HEK293 (cell line): ENCODE data around the gene GFM2.

Experiments used
- CTCF ChIA-PET: fragments of 350-600 bp; formaldehyde crosslinking; extraction: SDS; loops from one replicate; lab custom pipeline; 2021; ENCODE audit warnings: antibody characterized with exemption; lab: Yijun Ruan, JAX
- POLR2A ChIA-PET: fragments of 300-600 bp; formaldehyde crosslinking; extraction: SDS; loops from one replicate; lab custom pipeline; 2020; ENCODE audit warnings: antibody characterized with exemption, inconsistent platforms; lab: Yijun Ruan, JAX
- H3K27ac ChIP-seq: fragments of 200-500 bp; sonication (Bioruptor generic); 2 replicates; pipeline ENCODE4 v1.5.1; 2014; ENCODE audit warnings: low read depth, low read length, control low read depth, inconsistent platforms; ENCODE audit errors: extremely low read depth
- H3K36me3 ChIP-seq, 2 experiments: fragments of 200-500 bp in 1 of 2; sonication (Bioruptor generic) in 1 of 2; 1 replicate in 1 of 2; 2 replicates in 1 of 2; pipeline ENCODE4 v1.5.1; 2014 to 2017; ENCODE audit warnings: inconsistent platforms in 2 of 2, low read length in 2 of 2; ENCODE audit not compliant: control insufficient read depth in 2 of 2, insufficient read depth in 1 of 2
- H3K4me1 ChIP-seq: fragments of 200-500 bp; sonication (Bioruptor generic); 2 replicates; pipeline ENCODE4 v1.5.1; 2014; ENCODE audit warnings: mild to moderate bottlenecking, low read length, inconsistent platforms; ENCODE audit not compliant: control insufficient read depth, insufficient read depth
- H3K4me3 ChIP-seq: 2 replicates; pipeline ENCODE4 v1.5.1; 2011; ENCODE audit warnings: low read depth, mild to moderate bottlenecking, control low read depth, low read length, moderate library complexity
- H3K9me3 ChIP-seq: fragments of 200-500 bp; sonication (Bioruptor generic); 2 replicates; pipeline ENCODE4 v1.5.1; 2014; ENCODE audit warnings: low read depth, low read length, inconsistent platforms; ENCODE audit not compliant: control insufficient read depth, insufficient read depth
- CTCF ChIP-seq: fragments of 450-650 bp; formaldehyde crosslinking; IDR thresholded peaks from 2 replicates; pipeline ENCODE4 v1.5.1; 2016; ENCODE audit warnings: missing biosample characterization, missing genetic modification characterization
- OSR2 ChIP-seq: fragments of 450-650 bp; formaldehyde crosslinking; IDR thresholded peaks from 2 replicates; pipeline ENCODE4 v1.5.1; 2016; ENCODE audit warnings: missing biosample characterization, missing genetic modification characterization
- PATZ1 ChIP-seq: fragments of 450-650 bp; formaldehyde crosslinking; IDR thresholded peaks from 2 replicates; pipeline ENCODE4 v1.5.1; 2016; ENCODE audit warnings: missing biosample characterization, missing genetic modification characterization
- PBX3 ChIP-seq: sonication (generic); formaldehyde crosslinking; IDR thresholded peaks from 2 replicates; pipeline ENCODE4 v1.8.1; 2022; ENCODE audit warnings: mild to moderate bottlenecking, moderate library complexity, missing genetic modification reagents
- SP7 ChIP-seq: fragments of 450-650 bp; formaldehyde crosslinking; IDR thresholded peaks from 2 replicates; pipeline ENCODE4 v1.5.1; 2016; ENCODE audit warnings: missing biosample characterization, missing genetic modification characterization
- ZBTB44 ChIP-seq: fragments of 450-650 bp; IDR thresholded peaks from 2 replicates; pipeline ENCODE4 v1.5.1; 2018; ENCODE audit warnings: missing biosample characterization, mild to moderate bottlenecking, missing genetic modification characterization
- ZNF146 ChIP-seq: fragments of 450-650 bp; formaldehyde crosslinking; IDR thresholded peaks from 2 replicates; pipeline ENCODE4 v1.5.1; 2016; ENCODE audit warnings: missing biosample characterization, missing genetic modification characterization
- ZNF274 ChIP-seq, 2 experiments: fragments of 200-500 bp in 1 of 2; fragments of 450-650 bp in 1 of 2; sonication (Bioruptor generic) in 1 of 2; formaldehyde crosslinking in 1 of 2; IDR thresholded peaks; 2 replicates each; pipeline versions ENCODE4 v1.5.1 to v1.6.1; 2014 to 2016; ENCODE audit warnings: borderline replicate concordance in 1 of 2, inconsistent platforms in 1 of 2, low read length in 1 of 2, missing biosample characterization in 1 of 2, missing genetic modification characterization in 1 of 2
- ZNF404 ChIP-seq: fragments of 450-650 bp; formaldehyde crosslinking; IDR thresholded peaks from 2 replicates; pipeline ENCODE4 v1.5.1; 2017; ENCODE audit warnings: missing biosample characterization, missing genetic modification characterization
- ZNF423 ChIP-seq: fragments of 450-650 bp; formaldehyde crosslinking; IDR thresholded peaks from 2 replicates; pipeline ENCODE4 v1.5.1; 2016; ENCODE audit warnings: missing biosample characterization, missing genetic modification characterization
- ZNF473 ChIP-seq: fragments of 450-650 bp; formaldehyde crosslinking; IDR thresholded peaks from 2 replicates; pipeline ENCODE4 v1.5.1; 2017; ENCODE audit warnings: missing biosample characterization, missing genetic modification characterization
- ZNF48 ChIP-seq: fragments of 450-650 bp; formaldehyde crosslinking; IDR thresholded peaks from 2 replicates; pipeline ENCODE4 v1.5.1; 2016; ENCODE audit warnings: missing biosample characterization, missing genetic modification characterization
- ZNF549 ChIP-seq: fragments of 450-650 bp; IDR thresholded peaks from 2 replicates; pipeline ENCODE4 v1.5.1; 2018; ENCODE audit warnings: missing biosample characterization, missing genetic modification characterization, mild to moderate bottlenecking, inconsistent platforms, moderate library complexity
- ZNF600 ChIP-seq: fragments of 450-650 bp; formaldehyde crosslinking; IDR thresholded peaks from 2 replicates; pipeline ENCODE4 v1.5.1; 2016; ENCODE audit warnings: missing biosample characterization, missing genetic modification characterization
- ZNF623 ChIP-seq: fragments of 450-650 bp; formaldehyde crosslinking; IDR thresholded peaks from 2 replicates; pipeline ENCODE4 v1.5.1; 2016; ENCODE audit warnings: missing biosample characterization, missing genetic modification characterization
- ZNF654 ChIP-seq: fragments of 450-650 bp; formaldehyde crosslinking; IDR thresholded peaks from 2 replicates; pipeline ENCODE4 v1.5.1; 2016; ENCODE audit warnings: low read depth, missing biosample characterization, missing genetic modification characterization
- ZNF792 ChIP-seq: fragments of 450-650 bp; formaldehyde crosslinking; IDR thresholded peaks from 2 replicates; pipeline ENCODE4 v1.5.1; 2016; ENCODE audit warnings: missing biosample characterization, missing genetic modification characterization
- TF ChIP-seq, protein P1 (sequence below): fragments of 450-650 bp; formaldehyde crosslinking; conservative IDR thresholded peaks from 2 replicates; pipeline ENCODE4 v1.5.1; 2016; ENCODE audit warnings: low read depth, missing biosample characterization, missing genetic modification characterization
- TF ChIP-seq, protein P2 (sequence below): fragments of 450-650 bp; formaldehyde crosslinking; IDR thresholded peaks from 2 replicates; pipeline ENCODE4 v1.5.1; 2016; ENCODE audit warnings: missing biosample characterization, missing genetic modification characterization

GFM2 gene

DNA sequence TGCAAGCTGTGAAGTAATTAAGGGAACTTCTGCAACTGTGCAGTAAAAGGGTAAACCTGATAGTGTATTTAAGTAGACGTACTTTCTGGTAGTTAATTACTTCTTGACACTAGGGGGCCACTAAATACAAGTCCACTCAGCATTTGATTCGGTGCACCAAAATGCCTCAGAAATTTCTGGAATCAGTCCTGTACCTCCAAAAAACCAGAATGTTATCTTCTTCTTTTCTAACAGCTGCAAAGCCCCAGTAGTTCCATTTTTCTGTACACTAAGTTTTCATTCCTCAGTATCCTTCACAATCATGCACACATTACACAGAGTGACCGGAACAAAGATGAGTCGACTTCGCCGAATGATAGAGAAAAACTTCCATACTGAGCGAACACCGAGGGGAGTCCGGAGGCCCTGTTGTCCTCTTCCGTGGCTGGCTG is 484 bp downstream of the GFM2 start (continued):
- TF ChIP-seq CTCF (tag by site-specific recombination), result peak; percentile 22; the same call in 1 of the 2 replicates
- TF ChIP-seq SP7 (tag by site-specific recombination), result no peak
- peak; percentile 21 for TF ChIP-seq ZNF654 (tag by site-specific recombination)
- TF ChIP-seq ZNF792 (tag by site-specific recombination), result no peak
- TF ChIP-seq ZNF549 (tag by site-specific recombination), result no peak
- no peak for TF ChIP-seq ZNF423 (tag by site-specific recombination)
- peak; percentile 60; the same call in 1 of the 2 replicates for TF ChIP-seq ZBTB44 (tag by site-specific recombination)
- TF ChIP-seq ZNF404, result no peak
- no peak for TF ChIP-seq ZNF473
- no peak for TF ChIP-seq ZNF274 (IDR thresholded peaks at IDR 0.05; ENCODE audit: low read length)
- TF ChIP-seq ZNF274 (tag by site-specific recombination; IDR thresholded peaks at IDR 0.05; ENCODE audit: borderline replicate concordance), result no peak
- no peak for TF ChIP-seq PBX3
- TF ChIP-seq ZNF146 (tag by site-specific recombination), result no peak
- TF ChIP-seq, protein P1, sequence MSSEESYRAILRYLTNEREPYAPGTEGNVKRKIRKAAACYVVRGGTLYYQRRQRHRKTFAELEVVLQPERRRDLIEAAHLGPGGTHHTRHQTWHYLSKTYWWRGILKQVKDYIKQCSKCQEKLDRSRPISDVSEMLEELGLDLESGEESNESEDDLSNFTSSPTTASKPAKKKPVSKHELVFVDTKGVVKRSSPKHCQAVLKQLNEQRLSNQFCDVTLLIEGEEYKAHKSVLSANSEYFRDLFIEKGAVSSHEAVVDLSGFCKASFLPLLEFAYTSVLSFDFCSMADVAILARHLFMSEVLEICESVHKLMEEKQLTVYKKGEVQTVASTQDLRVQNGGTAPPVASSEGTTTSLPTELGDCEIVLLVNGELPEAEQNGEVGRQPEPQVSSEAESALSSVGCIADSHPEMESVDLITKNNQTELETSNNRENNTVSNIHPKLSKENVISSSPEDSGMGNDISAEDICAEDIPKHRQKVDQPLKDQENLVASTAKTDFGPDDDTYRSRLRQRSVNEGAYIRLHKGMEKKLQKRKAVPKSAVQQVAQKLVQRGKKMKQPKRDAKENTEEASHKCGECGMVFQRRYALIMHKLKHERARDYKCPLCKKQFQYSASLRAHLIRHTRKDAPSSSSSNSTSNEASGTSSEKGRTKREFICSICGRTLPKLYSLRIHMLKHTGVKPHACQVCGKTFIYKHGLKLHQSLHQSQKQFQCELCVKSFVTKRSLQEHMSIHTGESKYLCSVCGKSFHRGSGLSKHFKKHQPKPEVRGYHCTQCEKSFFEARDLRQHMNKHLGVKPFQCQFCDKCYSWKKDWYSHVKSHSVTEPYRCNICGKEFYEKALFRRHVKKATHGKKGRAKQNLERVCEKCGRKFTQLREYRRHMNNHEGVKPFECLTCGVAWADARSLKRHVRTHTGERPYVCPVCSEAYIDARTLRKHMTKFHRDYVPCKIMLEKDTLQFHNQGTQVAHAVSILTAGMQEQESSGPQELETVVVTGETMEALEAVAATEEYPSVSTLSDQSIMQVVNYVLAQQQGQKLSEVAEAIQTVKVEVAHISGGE (tag by site-specific recombination), result no peak

DNA sequence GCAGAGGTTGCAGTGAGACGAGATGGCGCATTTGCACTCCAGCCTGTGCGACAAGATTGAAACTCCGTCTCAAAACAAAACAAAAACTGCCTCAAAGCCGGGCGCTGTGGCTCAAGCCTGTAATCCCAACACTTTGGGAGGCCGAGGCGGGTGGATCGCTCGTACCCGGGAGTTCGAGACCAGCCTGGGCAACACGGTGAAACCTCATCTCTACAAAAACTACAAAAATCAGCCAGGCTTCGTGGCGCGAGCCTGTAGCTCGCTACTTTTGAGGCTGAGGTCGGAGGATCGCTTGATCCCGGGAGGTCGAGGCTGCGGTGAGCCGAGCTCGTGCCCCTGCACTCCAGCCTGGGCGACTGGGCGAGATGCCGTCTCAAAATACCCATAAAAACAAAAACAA is 988 bp downstream of the GFM2 start:
- Histone ChIP-seq H3K9me3 (no peaks in the 10 kb centered on the region), H3K4me3 (peak overlapping the region; percentile 93), H3K27ac (no peak overlapping the region), H3K36me3 (peaks cover 28 to 52% of the 10 kb centered on the region in 2 experiments), H3K4me1 (no peaks in the 10 kb centered on the region)
- CTCF ChIA-PET, result interaction anchor here (0.9 to 1.9 kb wide), 3 partner anchors 10 to 124 kb away, joined by 3 to 5 read pairs (median 3); no protein-coding TSS in a partner anchor
- POLR2A ChIA-PET, result interaction anchor here (1.0 kb wide), 1 partner anchor 571 kb away, joined by 3 read pairs; the partner anchor contains the start of gene HMGCR
- TF ChIP-seq ZNF623 (tag by site-specific recombination) (no peak), PBX3 (no peak), PATZ1 (tag by site-specific recombination) (no peak), ZNF600 (no peak), ZNF48 (tag by site-specific recombination) (no peak), OSR2 (tag by site-specific recombination) (no peak)
- TF ChIP-seq, protein P2, sequence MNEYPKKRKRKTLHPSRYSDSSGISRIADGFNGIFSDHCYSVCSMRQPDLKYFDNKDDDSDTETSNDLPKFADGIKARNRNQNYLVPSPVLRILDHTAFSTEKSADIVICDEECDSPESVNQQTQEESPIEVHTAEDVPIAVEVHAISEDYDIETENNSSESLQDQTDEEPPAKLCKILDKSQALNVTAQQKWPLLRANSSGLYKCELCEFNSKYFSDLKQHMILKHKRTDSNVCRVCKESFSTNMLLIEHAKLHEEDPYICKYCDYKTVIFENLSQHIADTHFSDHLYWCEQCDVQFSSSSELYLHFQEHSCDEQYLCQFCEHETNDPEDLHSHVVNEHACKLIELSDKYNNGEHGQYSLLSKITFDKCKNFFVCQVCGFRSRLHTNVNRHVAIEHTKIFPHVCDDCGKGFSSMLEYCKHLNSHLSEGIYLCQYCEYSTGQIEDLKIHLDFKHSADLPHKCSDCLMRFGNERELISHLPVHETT (tag by site-specific recombination), result no peak
- TF ChIP-seq, protein P1 (tag by site-specific recombination), result no peak
